ENCODE data around the gene WNT16.
A peak's percentile ranks its signal among the peaks of the same experiment; 100 is the strongest.

WNT16 gene

DNA sequence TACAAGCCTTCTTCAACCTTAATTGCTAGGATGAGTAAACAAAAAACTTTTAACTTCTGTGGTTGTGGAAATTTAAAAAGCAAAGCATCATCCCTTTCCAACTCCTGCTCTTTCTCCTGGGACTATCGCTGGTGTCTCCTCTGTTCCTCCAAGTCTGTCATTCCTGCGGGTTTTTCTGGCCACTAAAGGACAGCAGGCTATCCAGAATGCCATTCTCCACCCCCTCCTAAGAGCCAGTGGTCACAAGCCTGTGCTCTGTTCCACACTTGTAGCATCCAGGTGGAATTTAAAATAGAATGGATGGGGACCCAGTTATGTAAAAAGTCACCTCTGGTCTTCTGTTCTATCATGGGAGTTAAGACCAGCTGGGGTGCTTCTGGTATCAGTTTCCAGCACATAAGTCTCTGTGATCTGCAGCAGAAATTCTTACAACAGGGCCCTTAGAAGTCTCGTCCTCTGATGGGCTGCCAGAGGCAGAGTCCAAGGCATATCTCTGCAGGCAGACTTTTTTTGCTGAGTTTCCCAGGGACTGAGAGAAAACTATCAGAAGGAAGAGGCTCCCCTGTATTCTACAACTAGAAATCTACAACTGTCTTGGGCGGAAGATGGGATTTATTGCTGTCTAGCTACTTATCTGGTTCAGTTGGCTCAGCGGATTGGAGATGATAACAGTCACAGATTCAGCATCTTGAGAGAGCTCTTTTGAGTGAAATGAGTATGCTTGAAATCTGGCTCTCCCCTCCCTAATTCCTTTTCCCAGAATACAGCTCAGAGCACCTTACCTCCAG lies 5.1 kb upstream of the WNT16 start:
- TF ChIP-seq, protein P1, sequence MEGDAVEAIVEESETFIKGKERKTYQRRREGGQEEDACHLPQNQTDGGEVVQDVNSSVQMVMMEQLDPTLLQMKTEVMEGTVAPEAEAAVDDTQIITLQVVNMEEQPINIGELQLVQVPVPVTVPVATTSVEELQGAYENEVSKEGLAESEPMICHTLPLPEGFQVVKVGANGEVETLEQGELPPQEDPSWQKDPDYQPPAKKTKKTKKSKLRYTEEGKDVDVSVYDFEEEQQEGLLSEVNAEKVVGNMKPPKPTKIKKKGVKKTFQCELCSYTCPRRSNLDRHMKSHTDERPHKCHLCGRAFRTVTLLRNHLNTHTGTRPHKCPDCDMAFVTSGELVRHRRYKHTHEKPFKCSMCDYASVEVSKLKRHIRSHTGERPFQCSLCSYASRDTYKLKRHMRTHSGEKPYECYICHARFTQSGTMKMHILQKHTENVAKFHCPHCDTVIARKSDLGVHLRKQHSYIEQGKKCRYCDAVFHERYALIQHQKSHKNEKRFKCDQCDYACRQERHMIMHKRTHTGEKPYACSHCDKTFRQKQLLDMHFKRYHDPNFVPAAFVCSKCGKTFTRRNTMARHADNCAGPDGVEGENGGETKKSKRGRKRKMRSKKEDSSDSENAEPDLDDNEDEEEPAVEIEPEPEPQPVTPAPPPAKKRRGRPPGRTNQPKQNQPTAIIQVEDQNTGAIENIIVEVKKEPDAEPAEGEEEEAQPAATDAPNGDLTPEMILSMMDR (IDR thresholded peaks at IDR 0.05; ENCODE audit: extremely low read depth, insufficient read depth, missing control alignments) = no peak
- in situ Hi-C loops (cut with MboI; ENCODE audit: low pct_unique_long_range_greater_than_20kb, low sequenced_read_pairs, unreplicated experiment) = no loop called here
- no peak for DNase-seq (ENCODE audit: low spot score)

DNA sequence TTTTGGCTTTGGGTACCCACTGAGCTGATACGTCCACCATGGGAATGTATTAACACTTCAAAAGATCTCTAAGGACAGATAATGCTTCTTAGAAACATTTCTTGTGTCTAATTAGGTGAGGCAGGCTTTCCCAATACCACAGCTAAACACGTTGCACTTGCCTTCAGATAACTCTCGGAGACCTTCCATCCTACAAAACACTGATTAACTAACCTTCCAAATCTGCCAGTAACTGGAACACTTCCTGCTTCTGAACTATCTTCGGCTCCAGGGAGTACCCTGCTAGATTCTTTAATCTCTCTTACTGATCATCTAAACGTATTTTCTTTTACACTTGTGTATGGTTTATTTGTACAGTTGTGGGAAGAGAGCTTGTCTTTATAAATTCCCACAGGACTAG lies 1.1 kb upstream of the WNT16 start:
- in situ Hi-C loops (cut with MboI; ENCODE audit: low pct_unique_long_range_greater_than_20kb, low sequenced_read_pairs, unreplicated experiment) = loop anchor here (25.0 kb wide), 1 partner anchor 190 kb away; no protein-coding TSS in a partner anchor
- no peak for DNase-seq (ENCODE audit: low spot score)
- TF ChIP-seq, protein P1 (IDR thresholded peaks at IDR 0.05; ENCODE audit: extremely low read depth, insufficient read depth, missing control alignments) = no peak

DNA sequence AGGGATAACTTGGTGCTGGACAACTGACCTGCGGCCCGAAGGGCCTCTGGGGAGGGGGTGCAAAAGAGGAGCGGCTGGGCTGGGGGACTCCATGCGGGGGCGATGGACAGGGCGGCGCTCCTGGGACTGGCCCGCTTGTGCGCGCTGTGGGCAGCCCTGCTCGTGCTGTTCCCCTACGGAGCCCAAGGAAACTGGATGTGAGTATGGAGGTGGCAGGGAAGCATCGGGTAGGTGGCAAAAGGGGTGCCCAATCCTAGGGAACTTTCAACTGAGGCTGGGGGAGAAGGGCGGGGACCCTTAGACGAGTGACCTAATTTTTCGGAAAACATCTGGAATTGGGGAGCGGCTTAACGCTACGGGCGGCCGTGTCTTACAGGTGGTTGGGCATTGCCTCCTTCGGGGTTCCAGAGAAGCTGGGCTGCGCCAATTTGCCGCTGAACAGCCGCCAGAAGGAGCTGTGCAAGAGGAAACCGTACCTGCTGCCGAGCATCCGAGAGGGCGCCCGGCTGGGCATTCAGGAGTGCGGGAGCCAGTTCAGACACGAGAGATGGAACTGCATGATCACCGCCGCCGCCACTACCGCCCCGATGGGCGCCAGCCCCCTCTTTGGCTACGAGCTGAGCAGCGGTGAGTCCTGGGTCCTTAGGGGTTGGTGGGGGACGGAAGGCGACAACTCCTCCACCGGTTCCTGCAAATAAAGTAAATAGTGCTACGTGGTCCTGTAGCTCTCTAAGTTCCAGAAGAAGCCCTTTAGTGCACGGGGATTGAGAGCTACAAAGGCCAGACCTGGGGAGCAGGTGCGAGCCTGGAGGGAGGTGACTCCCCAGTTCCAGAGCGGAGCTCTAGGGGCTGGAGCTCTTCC lies 622 bp downstream of the WNT16 start:
- DNase-seq (ENCODE audit: low spot score) = peak; percentile 69
- in situ Hi-C loops (cut with MboI; ENCODE audit: low pct_unique_long_range_greater_than_20kb, low sequenced_read_pairs, unreplicated experiment) = loop anchor here (25.0 kb wide), 1 partner anchor 192 kb away; no protein-coding TSS in a partner anchor

DNA sequence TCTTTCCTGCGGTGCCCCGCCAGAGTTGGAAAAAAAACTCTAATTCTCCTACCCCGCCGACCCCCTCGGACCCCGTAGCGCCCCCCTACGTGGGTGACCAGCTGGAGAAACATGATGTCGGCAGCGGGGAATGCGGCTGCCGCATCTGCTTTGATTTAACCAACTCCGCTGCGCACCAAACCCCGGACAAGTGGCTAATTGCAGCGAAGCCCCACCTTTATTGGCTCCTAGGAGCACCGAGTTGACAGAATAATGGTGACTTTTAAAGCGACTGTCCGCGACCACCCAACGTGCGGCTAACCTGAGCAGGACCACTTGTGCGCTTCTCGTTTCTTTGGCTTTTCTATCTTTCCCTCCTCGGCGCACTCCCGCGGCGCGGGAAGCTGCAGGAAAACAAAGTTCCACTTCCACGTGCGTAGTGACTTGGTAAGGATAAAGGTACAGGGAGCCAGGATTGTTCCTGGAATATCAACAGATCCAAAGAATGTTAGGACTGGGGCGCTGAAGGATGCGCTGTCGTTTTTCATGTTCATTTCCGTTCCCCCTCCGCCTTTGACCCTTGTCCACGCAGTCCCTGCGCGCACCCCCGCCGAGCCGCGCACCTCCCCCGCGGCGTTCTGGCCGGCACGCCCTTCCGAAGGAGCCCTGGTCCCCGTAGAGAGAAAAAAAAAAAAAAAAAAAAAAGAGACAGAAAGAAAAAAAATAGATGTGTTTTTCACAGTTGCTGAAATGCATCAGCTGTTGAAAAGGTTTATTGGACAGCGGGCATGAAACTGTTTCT lies 1.4 kb downstream of the WNT16 start:
- in situ Hi-C loops (cut with MboI; ENCODE audit: low pct_unique_long_range_greater_than_20kb, low sequenced_read_pairs, unreplicated experiment) = loop anchor here (25.0 kb wide), 1 partner anchor 193 kb away; no protein-coding TSS in a partner anchor
- TF ChIP-seq, protein P1 (IDR thresholded peaks at IDR 0.05; ENCODE audit: extremely low read depth, insufficient read depth, missing control alignments) = no peak
- peak; percentile 46 for DNase-seq (ENCODE audit: low spot score)

More for the DNA sequence above, 622 bp downstream of the WNT16 start:
- TF ChIP-seq, protein P1 (IDR thresholded peaks at IDR 0.05; ENCODE audit: extremely low read depth, insufficient read depth, missing control alignments) = peak; percentile 36

DNA sequence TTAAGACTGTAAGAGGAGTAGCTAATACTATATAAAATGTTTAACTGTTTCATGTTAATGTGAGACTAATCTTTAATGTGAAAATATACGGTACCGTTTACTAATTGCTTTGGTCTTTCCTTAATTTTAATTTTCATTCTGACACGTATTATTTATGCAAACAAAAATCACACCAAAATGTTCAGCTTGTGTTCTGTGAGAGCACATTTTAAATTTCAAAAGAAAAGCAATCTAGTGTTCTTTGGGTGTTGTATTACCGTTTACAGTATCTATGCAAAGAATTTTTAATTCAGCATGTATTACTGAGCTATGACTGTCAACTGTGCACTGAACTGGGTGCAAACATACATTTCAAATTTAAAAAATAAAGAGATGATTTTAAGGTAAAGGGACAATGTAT lies 2.2 kb downstream of the WNT16 start:
- in situ Hi-C loops (cut with MboI; ENCODE audit: low pct_unique_long_range_greater_than_20kb, low sequenced_read_pairs, unreplicated experiment) = loop anchor here (25.0 kb wide), 1 partner anchor 194 kb away; no protein-coding TSS in a partner anchor
- TF ChIP-seq, protein P1 (IDR thresholded peaks at IDR 0.05; ENCODE audit: extremely low read depth, insufficient read depth, missing control alignments) = no peak
- no peak for DNase-seq (ENCODE audit: low spot score)

DNA sequence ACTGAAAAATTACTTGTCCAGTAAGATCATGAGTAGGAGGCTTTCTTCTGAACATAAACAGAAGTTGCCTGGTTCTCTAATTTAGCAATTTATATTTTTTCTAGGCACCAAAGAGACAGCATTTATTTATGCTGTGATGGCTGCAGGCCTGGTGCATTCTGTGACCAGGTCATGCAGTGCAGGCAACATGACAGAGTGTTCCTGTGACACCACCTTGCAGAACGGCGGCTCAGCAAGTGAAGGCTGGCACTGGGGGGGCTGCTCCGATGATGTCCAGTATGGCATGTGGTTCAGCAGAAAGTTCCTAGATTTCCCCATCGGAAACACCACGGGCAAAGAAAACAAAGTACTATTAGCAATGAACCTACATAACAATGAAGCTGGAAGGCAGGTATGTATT lies 2.8 kb downstream of the WNT16 start:
- DNase-seq (ENCODE audit: low spot score) = no peak
- in situ Hi-C loops (cut with MboI; ENCODE audit: low pct_unique_long_range_greater_than_20kb, low sequenced_read_pairs, unreplicated experiment) = loop anchor here (25.0 kb wide), 1 partner anchor 194 kb away; no protein-coding TSS in a partner anchor
- TF ChIP-seq, protein P1 (IDR thresholded peaks at IDR 0.05; ENCODE audit: extremely low read depth, insufficient read depth, missing control alignments) = no peak
